Measurements from ENCODE around the gene SLK. TPM values are rescaled to one million over a fixed set of nuclear protein-coding genes. Genes with fewer than 3 reads are reported as not detected.

The SLK gene
- polyA plus RNA-seq (2013, experiment 1 of 2; ENCODE audit: insufficient read length), result 20.7 TPM
- 17.2 TPM for polyA plus RNA-seq (2013, experiment 2 of 2; ENCODE audit: insufficient read length)

GRCh38 chr10:103966671-103967447 is at the start of gene SLK:
TSS of gene SLK (plus strand) at chr10:103967140. CDS start at chr10:103967746, 606 bp downstream.
- peak; percentile 88 for DNase-seq

- no peak for DNase-seq
Measured at GRCh38 chr10:103917302-103918052, 49.5 kb upstream of the SLK start.

- peak; percentile 97 for DNase-seq
Measured at GRCh38 chr10:103918053-103918846, 48.7 kb upstream of the SLK start, which contains the start of gene STN1. TSS of gene STN1 (minus strand) at chr10:103918184. CDS start at chr10:103917594, 590 bp downstream.

- DNase-seq, result no peak
Measured at GRCh38 chr10:103919648-103920025, 47.3 kb upstream of the SLK start.

- no peak for DNase-seq
Measured at GRCh38 chr10:103921248-103921647, 45.7 kb upstream of the SLK start.

GRCh38 chr10:103921750-103922195 is 45.2 kb upstream of the SLK start:
- no peak for DNase-seq

- DNase-seq, result no peak
Measured at GRCh38 chr10:103922659-103923058, 44.3 kb upstream of the SLK start.

- no peak for DNase-seq
Measured at GRCh38 chr10:103923502-103923901, 43.4 kb upstream of the SLK start.

- no peak for DNase-seq
Measured at GRCh38 chr10:103925591-103925990, 41.3 kb upstream of the SLK start.

GRCh38 chr10:103926722-103927319 is 40.1 kb upstream of the SLK start:
- no peak for DNase-seq

GRCh38 chr10:103928784-103929183 is 38.2 kb upstream of the SLK start:
- DNase-seq, result no peak

- DNase-seq, result peak; percentile 21
Measured at GRCh38 chr10:103929381-103929921, 37.5 kb upstream of the SLK start.

- DNase-seq, result no peak
Measured at GRCh38 chr10:103930449-103930848, 36.5 kb upstream of the SLK start.

GRCh38 chr10:103930881-103931280 is 36.1 kb upstream of the SLK start:
- no peak for DNase-seq

- no peak for DNase-seq
Measured at GRCh38 chr10:103931603-103932002, 35.3 kb upstream of the SLK start.

GRCh38 chr10:103932271-103932670 is 34.7 kb upstream of the SLK start:
- no peak for DNase-seq

- DNase-seq, result no peak
Measured at GRCh38 chr10:103932971-103933370, 34.0 kb upstream of the SLK start.

- DNase-seq, result no peak
Measured at GRCh38 chr10:103933557-103934121, 33.3 kb upstream of the SLK start.

- no peak for DNase-seq
Measured at GRCh38 chr10:103934308-103934707, 32.6 kb upstream of the SLK start.

GRCh38 chr10:103936022-103936421 is 30.9 kb upstream of the SLK start:
- DNase-seq, result no peak

- no peak for DNase-seq
Measured at GRCh38 chr10:103939522-103939921, 27.4 kb upstream of the SLK start.

- DNase-seq, result no peak
Measured at GRCh38 chr10:103941801-103942200, 25.1 kb upstream of the SLK start.
